ENCODE data around the gene CERS3. TPM values are rescaled to one million over a fixed set of nuclear protein-coding genes. Genes with fewer than 3 reads are reported as not detected.
"Not testable (repeated sequence)": the region's sequence is repeated elsewhere in the genome, so short reads cannot be mapped to it uniquely, and the experiment has no call there.

CERS3 gene
- total RNA-seq, 1 donor from 2014 or later, result 0.52 TPM

GRCh38 chr15:100457201-100457600 is 71.5 kb downstream of the CERS3 start:
- no peaks in the 10 kb centered on the region for H3K27me3 ChIP-seq (ENCODE audit: control insufficient read depth in 3 of 3, insufficient read depth in 3 of 3, low read length in 3 of 3)
- peaks cover 3 to 4% (median 4%) of the 10 kb centered on the region in 3 donors for H3K9me3 ChIP-seq (ENCODE audit: control insufficient read depth in 3 of 3, low read length in 3 of 3)
- no peak overlapping the region for H3K9ac ChIP-seq (ENCODE audit: low read depth in 1 of 3, low read length in 3 of 3)
- no peaks in the 10 kb centered on the region for H3K36me3 ChIP-seq (ENCODE audit: control insufficient read depth in 3 of 3, insufficient read depth in 3 of 3, low read length in 3 of 3)
- H3K4me1 ChIP-seq (ENCODE audit: control insufficient read depth in 3 of 3, insufficient read depth in 3 of 3, low read length in 3 of 3), result no peaks in the 10 kb centered on the region
- H3K27ac ChIP-seq (ENCODE audit: low read depth, low read length), result no peak overlapping the region
- H3K4me3 ChIP-seq (ENCODE audit: low read length in 3 of 3), result no peak overlapping the region

- peaks cover 3 to 8% (median 4%) of the 10 kb centered on the region in 3 donors for H3K9me3 ChIP-seq (ENCODE audit: control insufficient read depth in 3 of 3, low read length in 3 of 3)
- no peak overlapping the region for H3K27ac ChIP-seq (ENCODE audit: low read depth, low read length)
- no peaks in the 10 kb centered on the region for H3K4me1 ChIP-seq (ENCODE audit: control insufficient read depth in 3 of 3, insufficient read depth in 3 of 3, low read length in 3 of 3)
- no peak overlapping the region for H3K4me3 ChIP-seq (ENCODE audit: low read length in 3 of 3)
- H3K27me3 ChIP-seq (ENCODE audit: control insufficient read depth in 3 of 3, insufficient read depth in 3 of 3, low read length in 3 of 3), result no peaks in the 10 kb centered on the region
- no peak overlapping the region for H3K9ac ChIP-seq (ENCODE audit: low read depth in 1 of 3, low read length in 3 of 3)
- no peaks in the 10 kb centered on the region for H3K36me3 ChIP-seq (ENCODE audit: control insufficient read depth in 3 of 3, insufficient read depth in 3 of 3, low read length in 3 of 3)
Measured at GRCh38 chr15:100454148-100454547, 74.6 kb downstream of the CERS3 start.

GRCh38 chr15:100448481-100448880 is 80.3 kb downstream of the CERS3 start:
- no peak overlapping the region for H3K4me3 ChIP-seq (ENCODE audit: low read length in 3 of 3)
- H3K4me1 ChIP-seq (ENCODE audit: control insufficient read depth in 3 of 3, insufficient read depth in 3 of 3, low read length in 3 of 3), result no peaks in the 10 kb centered on the region
- no peaks in the 10 kb centered on the region for H3K36me3 ChIP-seq (ENCODE audit: control insufficient read depth in 3 of 3, insufficient read depth in 3 of 3, low read length in 3 of 3)
- H3K27ac ChIP-seq (ENCODE audit: low read depth, low read length), result no peak overlapping the region
- no peaks in the 10 kb centered on the region for H3K27me3 ChIP-seq (ENCODE audit: control insufficient read depth in 3 of 3, insufficient read depth in 3 of 3, low read length in 3 of 3)
- H3K9me3 ChIP-seq (ENCODE audit: control insufficient read depth in 3 of 3, low read length in 3 of 3), result peaks cover 0 to 3% (median 0%) of the 10 kb centered on the region in 3 donors
- no peak overlapping the region for H3K9ac ChIP-seq (ENCODE audit: low read depth in 1 of 3, low read length in 3 of 3)

- H3K9me3 ChIP-seq (ENCODE audit: control insufficient read depth in 3 of 3, low read length in 3 of 3); H3K27me3 ChIP-seq (ENCODE audit: control insufficient read depth in 3 of 3, insufficient read depth in 3 of 3, low read length in 3 of 3); H3K9ac ChIP-seq (ENCODE audit: low read depth in 1 of 3, low read length in 3 of 3): not testable (repeated sequence)
Measured at GRCh38 chr15:100441063-100441462, 87.7 kb downstream of the CERS3 start.

GRCh38 chr15:100439514-100439913 is 89.2 kb downstream of the CERS3 start:
- no peaks in the 10 kb centered on the region for H3K4me1 ChIP-seq (ENCODE audit: control insufficient read depth in 3 of 3, insufficient read depth in 3 of 3, low read length in 3 of 3)
- no peak overlapping the region for H3K27ac ChIP-seq (ENCODE audit: low read depth, low read length)
- no peak overlapping the region for H3K9ac ChIP-seq (ENCODE audit: low read depth in 1 of 3, low read length in 3 of 3)
- H3K4me3 ChIP-seq (ENCODE audit: low read length in 3 of 3), result no peak overlapping the region
- H3K36me3 ChIP-seq (ENCODE audit: control insufficient read depth in 3 of 3, insufficient read depth in 3 of 3, low read length in 3 of 3), result no peaks in the 10 kb centered on the region
- H3K9me3 ChIP-seq (ENCODE audit: control insufficient read depth in 3 of 3, low read length in 3 of 3), result no peaks in the 10 kb centered on the region
- no peaks in the 10 kb centered on the region for H3K27me3 ChIP-seq (ENCODE audit: control insufficient read depth in 3 of 3, insufficient read depth in 3 of 3, low read length in 3 of 3)

More at GRCh38 chr15:100441063-100441462, 87.7 kb downstream of the CERS3 start:
- H3K4me3 ChIP-seq (ENCODE audit: low read length in 3 of 3); H3K4me1 ChIP-seq (ENCODE audit: control insufficient read depth in 3 of 3, insufficient read depth in 3 of 3, low read length in 3 of 3); H3K27ac ChIP-seq (ENCODE audit: low read depth, low read length); H3K36me3 ChIP-seq (ENCODE audit: control insufficient read depth in 3 of 3, insufficient read depth in 3 of 3, low read length in 3 of 3): not testable (repeated sequence)

- Histone ChIP-seq H3K9ac (ENCODE audit: low read depth in 1 of 3, low read length in 3 of 3) (no peak overlapping the region), H3K27me3 (ENCODE audit: control insufficient read depth in 3 of 3, insufficient read depth in 3 of 3, low read length in 3 of 3) (no peaks in the 10 kb centered on the region), H3K27ac (ENCODE audit: low read depth, low read length) (no peak overlapping the region), H3K4me3 (ENCODE audit: low read length in 3 of 3) (no peak overlapping the region), H3K9me3 (ENCODE audit: control insufficient read depth in 3 of 3, low read length in 3 of 3) (no peaks in the 10 kb centered on the region), H3K4me1 (ENCODE audit: control insufficient read depth in 3 of 3, insufficient read depth in 3 of 3, low read length in 3 of 3) (peaks cover 0 to 6% (median 0%) of the 10 kb centered on the region in 3 donors), H3K36me3 (ENCODE audit: control insufficient read depth in 3 of 3, insufficient read depth in 3 of 3, low read length in 3 of 3) (no peaks in the 10 kb centered on the region)
Measured at GRCh38 chr15:100438570-100438969, 90.2 kb downstream of the CERS3 start.

GRCh38 chr15:100437261-100437660 is 91.5 kb downstream of the CERS3 start:
- Histone ChIP-seq H3K9ac (ENCODE audit: low read depth in 1 of 3, low read length in 3 of 3) (no peak overlapping the region), H3K36me3 (ENCODE audit: control insufficient read depth in 3 of 3, insufficient read depth in 3 of 3, low read length in 3 of 3) (no peaks in the 10 kb centered on the region), H3K4me3 (ENCODE audit: low read length in 3 of 3) (no peak overlapping the region), H3K4me1 (ENCODE audit: control insufficient read depth in 3 of 3, insufficient read depth in 3 of 3, low read length in 3 of 3) (peaks cover 0 to 9% (median 0%) of the 10 kb centered on the region in 3 donors), H3K27ac (ENCODE audit: low read depth, low read length) (no peak overlapping the region), H3K27me3 (ENCODE audit: control insufficient read depth in 3 of 3, insufficient read depth in 3 of 3, low read length in 3 of 3) (no peaks in the 10 kb centered on the region), H3K9me3 (ENCODE audit: control insufficient read depth in 3 of 3, low read length in 3 of 3) (no peaks in the 10 kb centered on the region)

- Histone ChIP-seq H3K9me3 (ENCODE audit: control insufficient read depth in 3 of 3, low read length in 3 of 3) (no peaks in the 10 kb centered on the region), H3K4me3 (ENCODE audit: low read length in 3 of 3) (no peak overlapping the region), H3K27me3 (ENCODE audit: control insufficient read depth in 3 of 3, insufficient read depth in 3 of 3, low read length in 3 of 3) (no peaks in the 10 kb centered on the region), H3K4me1 (ENCODE audit: control insufficient read depth in 3 of 3, insufficient read depth in 3 of 3, low read length in 3 of 3) (peaks cover 0 to 9% (median under 1%) of the 10 kb centered on the region in 3 donors), H3K9ac (ENCODE audit: low read depth in 1 of 3, low read length in 3 of 3) (no peak overlapping the region), H3K36me3 (ENCODE audit: control insufficient read depth in 3 of 3, insufficient read depth in 3 of 3, low read length in 3 of 3) (no peaks in the 10 kb centered on the region), H3K27ac (ENCODE audit: low read depth, low read length) (no peak overlapping the region)
Measured at GRCh38 chr15:100434561-100434960, 94.2 kb downstream of the CERS3 start.

- Histone ChIP-seq H3K9ac (ENCODE audit: low read depth in 1 of 3, low read length in 3 of 3) (no peak overlapping the region), H3K27ac (ENCODE audit: low read depth, low read length) (no peak overlapping the region), H3K4me3 (ENCODE audit: low read length in 3 of 3) (no peak overlapping the region), H3K27me3 (ENCODE audit: control insufficient read depth in 3 of 3, insufficient read depth in 3 of 3, low read length in 3 of 3) (no peaks in the 10 kb centered on the region), H3K36me3 (ENCODE audit: control insufficient read depth in 3 of 3, insufficient read depth in 3 of 3, low read length in 3 of 3) (no peaks in the 10 kb centered on the region), H3K9me3 (ENCODE audit: control insufficient read depth in 3 of 3, low read length in 3 of 3) (no peaks in the 10 kb centered on the region), H3K4me1 (ENCODE audit: control insufficient read depth in 3 of 3, insufficient read depth in 3 of 3, low read length in 3 of 3) (peaks cover 5 to 13% (median 5%) of the 10 kb centered on the region in 3 donors)
Measured at GRCh38 chr15:100434038-100434437, 94.7 kb downstream of the CERS3 start.

- Histone ChIP-seq H3K36me3 (ENCODE audit: control insufficient read depth in 3 of 3, insufficient read depth in 3 of 3, low read length in 3 of 3) (no peaks in the 10 kb centered on the region), H3K27ac (ENCODE audit: low read depth, low read length) (no peak overlapping the region), H3K9me3 (ENCODE audit: control insufficient read depth in 3 of 3, low read length in 3 of 3) (no peaks in the 10 kb centered on the region), H3K4me1 (ENCODE audit: control insufficient read depth in 3 of 3, insufficient read depth in 3 of 3, low read length in 3 of 3) (peaks cover 10 to 19% (median 13%) of the 10 kb centered on the region in 3 donors), H3K4me3 (ENCODE audit: low read length in 3 of 3) (no peak overlapping the region), H3K27me3 (ENCODE audit: control insufficient read depth in 3 of 3, insufficient read depth in 3 of 3, low read length in 3 of 3) (no peaks in the 10 kb centered on the region), H3K9ac (ENCODE audit: low read depth in 1 of 3, low read length in 3 of 3) (no peak overlapping the region)
Measured at GRCh38 chr15:100433304-100433703, 95.4 kb downstream of the CERS3 start.

GRCh38 chr15:100430411-100430810 is 98.3 kb downstream of the CERS3 start:
- no peak overlapping the region for H3K27ac ChIP-seq (ENCODE audit: low read depth, low read length)
- no peaks in the 10 kb centered on the region for H3K9me3 ChIP-seq (ENCODE audit: control insufficient read depth in 3 of 3, low read length in 3 of 3)
- no peak overlapping the region for H3K4me3 ChIP-seq (ENCODE audit: low read length in 3 of 3)
- no peak overlapping the region for H3K9ac ChIP-seq (ENCODE audit: low read depth in 1 of 3, low read length in 3 of 3)
- H3K36me3 ChIP-seq (ENCODE audit: control insufficient read depth in 3 of 3, insufficient read depth in 3 of 3, low read length in 3 of 3), result no peaks in the 10 kb centered on the region
- H3K27me3 ChIP-seq (ENCODE audit: control insufficient read depth in 3 of 3, insufficient read depth in 3 of 3, low read length in 3 of 3), result no peaks in the 10 kb centered on the region
- H3K4me1 ChIP-seq (ENCODE audit: control insufficient read depth in 3 of 3, insufficient read depth in 3 of 3, low read length in 3 of 3), result peaks cover 19 to 31% (median 28%) of the 10 kb centered on the region in 3 donors

All from skeletal muscle tissue (tissue), 4 donors.